Breast epithelium (tissue), 3 donors: Measurements from ENCODE around the gene ZNF236.

Source experiments
- CTCF ChIP-seq, 3 donors: fragments of 450-650 bp; IDR thresholded peaks; one replicate each; pipeline ENCODE4 v1.5.1; 2016 to 2017; ENCODE audit warnings: antibody characterized with exemption in 3 of 3, mild to moderate bottlenecking in 3 of 3, moderate library complexity in 3 of 3
- POLR2A ChIP-seq: fragments of 450-650 bp; IDR thresholded peaks from one replicate; pipeline ENCODE4 v1.6.1; 2016; ENCODE audit warnings: antibody characterized with exemption, mild to moderate bottlenecking, moderate library complexity
- POLR2AphosphoS5 ChIP-seq, 3 donors: sonication (generic); formaldehyde crosslinking; IDR thresholded peaks; one replicate each; pipeline ENCODE4 v1.6.1; 2017; ENCODE audit warnings: antibody characterized with exemption in 3 of 3

- TF ChIP-seq POLR2A (no peak), CTCF (IDR thresholded peaks at IDR 0.05) (no peak), POLR2AphosphoS5 (IDR thresholded peaks at IDR 0.05) (no peak)
These were observed 130.4 kb downstream of the ZNF236 start for GRCh38 chr18:76952747-76953146.
